SK-N-SH treated with all-trans-retinoic acid at 6 μM for 48 hours (cell line): ENCODE data around the gene AKT3.

ENCODE experiments used
- ARNTL ChIP-seq: fragments of 450-650 bp; formaldehyde crosslinking; IDR thresholded peaks from 2 replicates; pipeline ENCODE4 v1.5.0; 2020; ENCODE audit warnings: low read depth, mild to moderate bottlenecking, moderate library complexity, borderline replicate concordance
- SNAI2 ChIP-seq: fragments of 250-450 bp; sonication (Bioruptor Pico); IDR thresholded peaks from 2 replicates; pipeline ENCODE4 v1.5.0; 2020; ENCODE audit warnings: mild to moderate bottlenecking, moderate library complexity

DNA sequence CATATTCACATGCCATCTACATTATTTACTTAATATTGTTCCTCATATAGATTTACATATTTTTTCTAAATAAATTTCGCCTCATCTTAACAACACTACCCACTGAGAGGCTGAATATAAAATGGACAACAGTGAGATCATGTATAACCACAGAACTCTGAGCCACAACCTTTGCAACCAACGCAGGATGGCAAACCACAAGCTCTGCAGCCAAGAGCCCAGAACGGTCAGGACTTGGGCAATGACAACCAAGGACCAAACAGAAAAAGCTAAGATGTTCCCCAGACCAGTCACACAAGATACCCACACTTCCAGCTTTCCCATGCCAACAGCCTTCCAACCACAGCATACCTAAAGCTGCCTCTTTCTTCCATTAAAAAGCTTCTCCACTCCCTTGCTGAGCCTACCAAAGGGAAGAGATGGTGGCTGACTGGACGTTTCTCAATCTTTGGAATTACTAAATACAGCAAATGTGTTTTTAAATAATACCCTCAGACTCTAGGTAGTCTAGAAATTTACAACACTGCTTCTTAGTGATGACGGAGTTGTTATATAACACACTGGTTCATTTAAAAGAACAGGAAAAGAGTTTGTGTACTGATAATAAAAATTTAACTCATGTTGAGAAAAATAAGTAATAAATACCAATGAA lies 117.9 kb downstream of the AKT3 start:
- TF ChIP-seq SNAI2 (CRISPR knock-in tag) (no peak), ARNTL (CRISPR knock-in tag) (no peak)
